HepG2 (cell line): ENCODE measurements around the gene TNXB. TPM values are rescaled to one million over a fixed set of nuclear protein-coding genes. Genes with fewer than 3 reads are reported as not detected.

Experiments
- ATAD3A ChIP-seq: sonication (generic); formaldehyde crosslinking; IDR thresholded peaks from 2 replicates; pipeline ENCODE4 v1.4.0; 2020; ENCODE audit warnings: missing genetic modification reagents
- DRAP1 ChIP-seq: IDR thresholded peaks from 2 replicates; pipeline ENCODE4 v1.6.1; 2016; ENCODE audit warnings: missing genetic modification reagents, missing compliant biosample characterization
- EHMT2 ChIP-seq: fragments of 200-600 bp; sonication (generic); IDR thresholded peaks from 2 replicates; pipeline ENCODE4 v1.7.0; 2017; ENCODE audit warnings: antibody characterized with exemption, low read depth, low read length, borderline replicate concordance
- FOXA3 ChIP-seq: IDR thresholded peaks from 2 replicates; pipeline ENCODE4 v1.6.1; 2016; ENCODE audit warnings: missing genetic modification reagents, missing compliant biosample characterization
- HOXD1 ChIP-seq: sonication (generic); formaldehyde crosslinking; IDR thresholded peaks from 2 replicates; pipeline ENCODE4 v1.5.0; 2020; ENCODE audit warnings: missing genetic modification reagents
- KAT8 ChIP-seq: IDR thresholded peaks from 2 replicates; pipeline ENCODE4 v1.6.1; 2016; ENCODE audit warnings: missing genetic modification reagents, missing compliant biosample characterization
- KMT2B ChIP-seq: IDR thresholded peaks from 2 replicates; pipeline ENCODE4 v1.6.1; 2016; ENCODE audit warnings: missing genetic modification reagents, missing compliant biosample characterization
- NONO ChIP-seq, 2 experiments: fragments of 450-650 bp in 1 of 2; sonication (generic) in 1 of 2; formaldehyde crosslinking in 1 of 2; IDR thresholded peaks in 1 of 2; conservative IDR thresholded peaks in 1 of 2; 2 replicates each; pipeline versions ENCODE4 v1.6.1 to v1.8.0; 2017 to 2022; ENCODE audit warnings: mild to moderate bottlenecking in 1 of 2, missing genetic modification reagents in 1 of 2, moderate library complexity in 1 of 2
- POLR2A ChIP-seq, 2 experiments: IDR thresholded peaks; 2 replicates each; pipeline ENCODE4 v1.6.1; 2011; ENCODE audit warnings: low read depth in 2 of 2, low read length in 2 of 2, mild to moderate bottlenecking in 1 of 2, moderate library complexity in 1 of 2; ENCODE audit not compliant: insufficient read depth in 1 of 2
- SALL1 ChIP-seq: sonication (generic); formaldehyde crosslinking; IDR thresholded peaks from 2 replicates; pipeline ENCODE4 v1.8.0; 2022; ENCODE audit warnings: mild to moderate bottlenecking, missing genetic modification reagents
- ZBTB4 ChIP-seq: sonication (generic); formaldehyde crosslinking; IDR thresholded peaks from 2 replicates; pipeline ENCODE4 v1.4.0; 2020; ENCODE audit warnings: missing genetic modification reagents, mild to moderate bottlenecking, borderline replicate concordance
- ZFP36 ChIP-seq: fragments of 150-350 bp; IDR thresholded peaks from 2 replicates; pipeline ENCODE4 v1.6.1; 2018; ENCODE audit warnings: borderline replicate concordance, low read length, low read depth; ENCODE audit not compliant: partially characterized antibody
- ZNF20 ChIP-seq: sonication (generic); formaldehyde crosslinking; IDR thresholded peaks from 2 replicates; pipeline ENCODE4 v1.4.0; 2020; ENCODE audit warnings: mild to moderate bottlenecking, moderate library complexity, missing genetic modification reagents
- ZNF232 ChIP-seq: sonication (generic); formaldehyde crosslinking; IDR thresholded peaks from 2 replicates; pipeline ENCODE4 v1.4.0; 2020; ENCODE audit warnings: missing genetic modification reagents, borderline replicate concordance
- ZNF276 ChIP-seq: sonication (generic); formaldehyde crosslinking; IDR thresholded peaks from 2 replicates; pipeline ENCODE4 v1.4.0; 2020; ENCODE audit warnings: mild to moderate bottlenecking, low read depth, missing genetic modification reagents
- ZNF567 ChIP-seq: sonication (generic); formaldehyde crosslinking; IDR thresholded peaks from 2 replicates; pipeline ENCODE4 v1.8.1; 2023; ENCODE audit warnings: mild to moderate bottlenecking, missing genetic modification reagents, borderline replicate concordance
- ZNF800 ChIP-seq: sonication (generic); formaldehyde crosslinking; IDR thresholded peaks from 2 replicates; pipeline ENCODE4 v1.4.0; 2020; ENCODE audit warnings: missing genetic modification reagents
- polyA plus RNA-seq, 8 experiments: library from polyadenylated mRNA; depleted of rRNA in 3 of 8; stranded (reverse) in 7 of 8; unstranded in 1 of 8; fragments of >200 nt; fragmentation: Illumina TruSeq in 4 of 8; extraction: Trizol in 4 of 8; gene quantifications; 2 replicates each; pipeline versions ENCODE4 v1.2.1 to v1.2.3, GENCODE V29; 2011 to 2016; ENCODE audit warnings: low read depth in 4 of 8, missing spikeins in 1 of 8, mixed read lengths in 1 of 8; ENCODE audit not compliant: insufficient read depth in 1 of 8
- total RNA-seq, 5 experiments: library from RNA; depleted of rRNA; stranded (reverse); fragments of >200 nt; fragmentation: Illumina TruSeq; extraction: Trizol; gene quantifications; 2 replicates each; pipeline ENCODE4 v1.2.3, GENCODE V29; 2016; ENCODE audit warnings: low read depth in 1 of 5

Gene TNXB
- total and polyA plus RNA-seq, 2 of the 13 experiments (the other 11 are each of a cell fraction or from before 2014, with no cell fraction given), result 1.6 to 2.7 TPM

GRCh38 chr6:32047855-32048766 lies 61.0 kb downstream of the TNXB start (continued):
- no peak for TF ChIP-seq ZFP36
- no peak for TF ChIP-seq ZNF20 (CRISPR knock-in tag)
- peak; percentile 75 for TF ChIP-seq SALL1
- no peak for TF ChIP-seq ZNF567 (CRISPR knock-in tag)
- no peak for TF ChIP-seq EHMT2
- TF ChIP-seq ATAD3A (CRISPR knock-in tag), result no peak
- peak; percentile 56 for TF ChIP-seq FOXA3 (CRISPR knock-in tag)
- TF ChIP-seq ZBTB4, result peak; percentile 54; the same call in 1 of the 2 replicates
- TF ChIP-seq KAT8 (CRISPR knock-in tag), result peak; percentile 90
- peak; percentile 5; the same call in 1 of the 2 replicates for TF ChIP-seq ZNF276 (CRISPR knock-in tag)
- TF ChIP-seq ZNF800, result peak; percentile 91
- peak; percentile 40; the same call in 1 of the 2 replicates for TF ChIP-seq KMT2B
- peak; percentile 69 to 70 for TF ChIP-seq POLR2A (IDR thresholded peaks at IDR 0.05; ENCODE audit: insufficient read depth in 1 of 2, low read depth in 2 of 2, low read length in 2 of 2)
- 0 out of 2 replicates have a peak, but pooled peaks have one; percentile 63 for TF ChIP-seq HOXD1 (CRISPR knock-in tag)
- peak; percentile 49; the same call in 1 of the 2 replicates for TF ChIP-seq DRAP1 (CRISPR knock-in tag)
- no peak for TF ChIP-seq NONO (IDR thresholded peaks at IDR 0.05)
- peak; percentile 81; the same call in 1 of the 2 replicates for TF ChIP-seq NONO (CRISPR knock-in tag; conservative IDR thresholded peaks at IDR 0.05)
- peak; percentile 64; the same call in 1 of the 2 replicates for TF ChIP-seq ZNF232
